ENCODE measurements around the gene TRAFD1. TPM values are rescaled to one million over a fixed set of nuclear protein-coding genes. Genes with fewer than 3 reads are reported as not detected.

TRAFD1 gene
- polyA plus RNA-seq, 1 experiment: 73.4 TPM

DNA sequence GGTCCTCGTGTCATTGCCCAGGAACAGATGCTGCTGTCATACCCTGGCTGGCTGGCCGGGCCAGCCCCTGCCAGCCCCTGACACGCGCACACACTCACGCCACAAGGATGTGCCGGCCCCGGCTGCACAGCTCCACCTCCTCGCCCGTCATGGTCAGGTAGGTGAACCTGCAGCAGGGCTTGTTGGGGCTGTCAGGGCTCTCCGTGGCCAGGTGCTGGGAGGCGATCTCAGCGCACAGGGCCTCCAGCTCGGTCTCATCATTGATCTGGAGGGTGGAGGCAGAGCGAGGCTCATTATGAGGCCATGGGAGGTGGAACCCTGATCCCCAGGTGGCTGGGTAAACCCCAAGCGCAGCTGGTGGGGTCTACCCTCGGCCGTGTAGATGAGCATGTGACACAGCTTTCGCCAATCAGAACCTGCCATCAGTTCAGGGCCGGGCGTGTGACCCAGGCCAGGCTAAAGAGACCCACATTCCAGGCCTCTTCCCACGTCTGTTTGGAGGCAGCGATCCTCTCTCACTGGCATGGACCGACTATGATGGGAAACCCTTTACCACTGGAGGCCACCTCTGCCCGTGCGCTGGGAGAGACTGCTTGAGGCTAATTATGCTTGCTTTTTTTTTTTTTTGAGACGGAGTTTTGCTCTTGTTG is 38.8 kb downstream of the TRAFD1 start:
- peaks cover under 1% of the 10 kb centered on the region; the same call in 1 of the 2 replicates for H3K9me3 ChIP-seq (ENCODE audit: control insufficient read depth, insufficient read depth, low read length)
- H3K27ac ChIP-seq (ENCODE audit: low read depth, low read length): no peak overlapping the region
- no peak overlapping the region for H3K4me3 ChIP-seq (ENCODE audit: low read depth, low read length)
- ChIA-PET POLR2A (no interaction called here), CTCF (no interaction called here)
- no peaks in the 10 kb centered on the region for H3K27me3 ChIP-seq (ENCODE audit: control insufficient read depth, insufficient read depth, low read length)
- TF ChIP-seq, protein P1, sequence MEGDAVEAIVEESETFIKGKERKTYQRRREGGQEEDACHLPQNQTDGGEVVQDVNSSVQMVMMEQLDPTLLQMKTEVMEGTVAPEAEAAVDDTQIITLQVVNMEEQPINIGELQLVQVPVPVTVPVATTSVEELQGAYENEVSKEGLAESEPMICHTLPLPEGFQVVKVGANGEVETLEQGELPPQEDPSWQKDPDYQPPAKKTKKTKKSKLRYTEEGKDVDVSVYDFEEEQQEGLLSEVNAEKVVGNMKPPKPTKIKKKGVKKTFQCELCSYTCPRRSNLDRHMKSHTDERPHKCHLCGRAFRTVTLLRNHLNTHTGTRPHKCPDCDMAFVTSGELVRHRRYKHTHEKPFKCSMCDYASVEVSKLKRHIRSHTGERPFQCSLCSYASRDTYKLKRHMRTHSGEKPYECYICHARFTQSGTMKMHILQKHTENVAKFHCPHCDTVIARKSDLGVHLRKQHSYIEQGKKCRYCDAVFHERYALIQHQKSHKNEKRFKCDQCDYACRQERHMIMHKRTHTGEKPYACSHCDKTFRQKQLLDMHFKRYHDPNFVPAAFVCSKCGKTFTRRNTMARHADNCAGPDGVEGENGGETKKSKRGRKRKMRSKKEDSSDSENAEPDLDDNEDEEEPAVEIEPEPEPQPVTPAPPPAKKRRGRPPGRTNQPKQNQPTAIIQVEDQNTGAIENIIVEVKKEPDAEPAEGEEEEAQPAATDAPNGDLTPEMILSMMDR (IDR thresholded peaks at IDR 0.05; ENCODE audit: low read depth, low read length): no peak
- no peak for DNase-seq (ENCODE audit: low read depth, low spot score)

DNA sequence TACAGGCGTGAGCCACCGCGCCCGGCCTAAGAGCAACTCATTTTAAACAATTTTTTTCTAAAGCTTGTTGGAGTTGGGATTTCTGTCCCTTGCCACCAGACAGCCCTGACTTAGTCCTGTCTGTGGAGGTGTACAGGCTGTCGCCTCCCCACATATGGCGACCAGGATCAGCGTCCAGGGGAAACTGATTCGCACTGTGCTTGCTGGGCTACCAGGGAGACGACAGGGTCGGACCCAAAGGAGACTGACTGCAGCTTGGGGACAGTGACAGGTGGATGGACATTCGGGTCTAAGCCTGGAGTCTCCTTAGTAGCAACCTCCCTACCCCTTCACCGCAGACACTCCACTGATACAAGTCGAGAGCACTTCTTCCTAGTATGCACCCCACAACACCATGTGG is 40.3 kb downstream of the TRAFD1 start:
- CTCF ChIA-PET: interaction anchor here (0.6 kb wide), 1 partner anchor 191 kb away, joined by 5 read pairs; no protein-coding TSS in a partner anchor
- no peak overlapping the region for H3K4me3 ChIP-seq (ENCODE audit: low read depth, low read length)
- TF ChIP-seq, protein P1 (IDR thresholded peaks at IDR 0.05; ENCODE audit: low read depth, low read length): no peak
- DNase-seq (ENCODE audit: low read depth, low spot score): no peak
- POLR2A ChIA-PET: interaction anchor here (0.6 kb wide), 1 partner anchor 76 kb away, joined by 5 read pairs; no protein-coding TSS in a partner anchor
- H3K27me3 ChIP-seq (ENCODE audit: control insufficient read depth, insufficient read depth, low read length): no peaks in the 10 kb centered on the region
- no peaks in the 10 kb centered on the region; the same call in 1 of the 2 replicates for H3K9me3 ChIP-seq (ENCODE audit: control insufficient read depth, insufficient read depth, low read length)
- no peak overlapping the region for H3K27ac ChIP-seq (ENCODE audit: low read depth, low read length)

DNA sequence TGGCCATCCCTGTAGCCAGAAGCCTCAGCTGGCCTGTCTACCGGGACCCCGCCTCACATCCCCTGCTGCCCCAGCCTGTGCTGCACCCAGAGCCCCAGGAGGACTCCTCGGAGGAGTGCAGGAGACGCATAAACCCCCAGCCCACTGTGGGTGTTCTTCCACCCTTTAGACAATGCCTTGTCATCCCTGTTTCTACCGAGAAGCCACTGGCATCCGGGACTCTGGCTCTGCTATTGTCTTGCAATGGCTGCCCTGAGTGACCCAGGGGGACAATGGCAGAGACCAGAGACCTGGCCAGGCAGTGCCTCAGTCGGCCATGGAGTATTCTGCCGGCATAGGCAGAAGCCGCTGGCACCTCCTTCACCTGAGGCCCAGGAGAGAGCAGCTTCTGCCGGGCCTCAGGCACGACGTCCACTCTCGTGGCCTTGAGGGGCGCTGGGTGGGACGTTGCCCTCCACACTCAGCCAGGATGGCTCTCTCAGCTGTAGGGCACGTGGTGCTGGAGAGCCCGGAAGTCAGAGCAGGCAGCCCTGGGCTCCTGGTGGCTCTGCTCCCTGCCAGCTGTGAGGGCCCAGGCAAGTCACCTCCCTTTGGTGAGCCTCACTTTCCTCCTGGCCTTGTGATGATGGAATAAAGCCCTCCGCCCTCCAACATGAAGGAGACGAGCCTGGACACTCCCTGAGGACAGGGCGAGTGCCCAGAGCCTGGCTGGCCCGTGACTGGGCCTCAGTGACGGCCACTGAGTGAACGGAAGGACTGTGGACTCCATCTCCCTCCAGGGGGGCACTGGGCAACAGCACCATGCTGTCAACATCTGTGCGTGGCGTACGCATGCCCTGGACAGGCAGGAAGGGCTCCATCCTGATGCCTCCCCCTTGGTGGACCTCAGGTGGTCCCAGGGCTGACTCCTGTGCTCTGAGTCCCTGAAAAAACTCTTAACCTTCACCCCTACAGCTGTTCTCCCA is 41.0 kb downstream of the TRAFD1 start:
- Histone ChIP-seq H3K27ac (ENCODE audit: low read depth, low read length) (no peak overlapping the region), H3K27me3 (ENCODE audit: control insufficient read depth, insufficient read depth, low read length) (no peaks in the 10 kb centered on the region), H3K4me3 (ENCODE audit: low read depth, low read length) (no peak overlapping the region), H3K9me3 (ENCODE audit: control insufficient read depth, insufficient read depth, low read length) (no peaks in the 10 kb centered on the region; the same call in 1 of the 2 replicates)
- no peak for DNase-seq (ENCODE audit: low read depth, low spot score)
- ChIA-PET POLR2A (no interaction called here), CTCF (no interaction called here)
- TF ChIP-seq, protein P1 (IDR thresholded peaks at IDR 0.05; ENCODE audit: low read depth, low read length): no peak

DNA sequence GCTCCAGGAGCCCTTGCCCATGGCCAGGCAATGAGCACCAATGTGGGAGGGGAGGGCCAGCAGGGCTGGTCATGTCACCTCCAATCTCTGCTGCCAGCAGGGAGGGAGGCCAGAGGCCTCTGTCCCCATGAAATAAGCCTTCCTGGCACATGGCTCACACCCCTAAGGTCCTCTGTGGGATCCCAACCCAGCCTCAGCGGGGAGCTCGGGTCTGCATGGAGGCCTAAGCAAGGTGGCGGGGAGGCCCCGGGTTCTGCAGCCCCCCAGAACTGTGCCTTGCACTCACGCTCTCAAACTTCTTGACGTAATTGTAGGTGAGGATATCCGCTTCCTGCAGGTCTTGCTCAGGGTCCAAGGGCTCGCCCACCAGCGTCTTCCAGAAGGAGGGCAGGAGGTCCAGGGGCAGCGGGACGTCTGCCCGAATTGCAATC is 41.7 kb downstream of the TRAFD1 start:
- no peak overlapping the region for H3K4me3 ChIP-seq (ENCODE audit: low read depth, low read length)
- H3K9me3 ChIP-seq (ENCODE audit: control insufficient read depth, insufficient read depth, low read length): no peaks in the 10 kb centered on the region; the same call in 1 of the 2 replicates
- CTCF ChIA-PET: no interaction called here
- POLR2A ChIA-PET: no interaction called here
- H3K27ac ChIP-seq (ENCODE audit: low read depth, low read length): no peak overlapping the region
- no peaks in the 10 kb centered on the region for H3K27me3 ChIP-seq (ENCODE audit: control insufficient read depth, insufficient read depth, low read length)
- DNase-seq (ENCODE audit: low read depth, low spot score): no peak
- TF ChIP-seq, protein P1 (IDR thresholded peaks at IDR 0.05; ENCODE audit: low read depth, low read length): no peak
